GM12874 (cell line): Measurements from ENCODE around the gene IFNK.

Experiments used
- TF ChIP-seq, protein P1 (sequence below): IDR thresholded peaks from 2 replicates; pipeline ENCODE4 v1.5.1; 2011; ENCODE audit warnings: low read depth, mild to moderate bottlenecking, control low read depth, low read length, moderate library complexity; ENCODE audit not compliant: insufficient read depth

IFNK gene

GRCh38 chr9:27497883-27498417, 26.1 kb upstream of the IFNK start:
- TF ChIP-seq, protein P1, sequence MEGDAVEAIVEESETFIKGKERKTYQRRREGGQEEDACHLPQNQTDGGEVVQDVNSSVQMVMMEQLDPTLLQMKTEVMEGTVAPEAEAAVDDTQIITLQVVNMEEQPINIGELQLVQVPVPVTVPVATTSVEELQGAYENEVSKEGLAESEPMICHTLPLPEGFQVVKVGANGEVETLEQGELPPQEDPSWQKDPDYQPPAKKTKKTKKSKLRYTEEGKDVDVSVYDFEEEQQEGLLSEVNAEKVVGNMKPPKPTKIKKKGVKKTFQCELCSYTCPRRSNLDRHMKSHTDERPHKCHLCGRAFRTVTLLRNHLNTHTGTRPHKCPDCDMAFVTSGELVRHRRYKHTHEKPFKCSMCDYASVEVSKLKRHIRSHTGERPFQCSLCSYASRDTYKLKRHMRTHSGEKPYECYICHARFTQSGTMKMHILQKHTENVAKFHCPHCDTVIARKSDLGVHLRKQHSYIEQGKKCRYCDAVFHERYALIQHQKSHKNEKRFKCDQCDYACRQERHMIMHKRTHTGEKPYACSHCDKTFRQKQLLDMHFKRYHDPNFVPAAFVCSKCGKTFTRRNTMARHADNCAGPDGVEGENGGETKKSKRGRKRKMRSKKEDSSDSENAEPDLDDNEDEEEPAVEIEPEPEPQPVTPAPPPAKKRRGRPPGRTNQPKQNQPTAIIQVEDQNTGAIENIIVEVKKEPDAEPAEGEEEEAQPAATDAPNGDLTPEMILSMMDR, result no peak

GRCh38 chr9:27499451-27499850, 24.6 kb upstream of the IFNK start:
- TF ChIP-seq, protein P1, result no peak

GRCh38 chr9:27503623-27504022, 20.5 kb upstream of the IFNK start:
- TF ChIP-seq, protein P1, result no peak

DNA sequence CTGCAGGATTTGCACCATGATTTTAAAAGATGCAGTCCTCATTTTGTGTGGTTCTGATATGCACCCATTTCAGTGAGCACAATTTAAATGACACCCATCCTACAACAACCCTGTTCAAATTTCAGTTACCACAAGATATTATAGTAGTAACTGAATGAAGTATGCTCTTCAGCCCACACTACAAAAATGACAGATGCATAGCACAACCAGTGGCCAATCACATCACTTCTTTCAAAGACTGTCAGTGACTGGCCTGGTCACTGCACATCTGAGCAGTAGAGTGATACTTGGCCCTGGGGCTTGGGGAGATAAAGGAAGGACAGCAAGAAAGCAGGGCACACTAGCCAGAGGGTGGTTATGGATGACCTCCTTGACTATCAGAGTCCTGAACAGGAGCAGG, 19.8 kb upstream of the IFNK start:
- TF ChIP-seq, protein P1, result no peak

DNA sequence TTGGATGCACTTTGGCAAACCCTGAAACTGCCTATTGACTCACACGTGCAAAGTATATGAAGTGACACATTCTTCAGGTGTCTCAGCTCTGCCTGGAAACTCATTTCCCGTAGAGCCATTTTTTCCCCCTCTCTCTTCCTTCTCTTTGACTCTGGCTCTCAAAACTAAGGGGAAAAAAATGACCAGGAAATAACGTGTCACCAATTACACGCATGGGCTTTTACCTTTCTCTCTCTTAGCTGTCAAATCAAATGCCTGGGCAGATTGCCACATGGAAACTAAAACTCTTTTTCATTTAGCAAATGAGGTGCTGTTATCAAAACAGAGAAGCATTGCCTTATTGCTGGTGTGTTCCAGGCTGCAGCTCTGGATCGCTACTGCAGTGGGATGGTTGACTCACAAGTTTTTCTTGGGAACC, 18.3 kb upstream of the IFNK start:
- TF ChIP-seq, protein P1, result no peak

GRCh38 chr9:27506981-27507380, 17.1 kb upstream of the IFNK start:
- TF ChIP-seq, protein P1, result no peak

GRCh38 chr9:27510780-27511179, 13.3 kb upstream of the IFNK start:
- TF ChIP-seq, protein P1, result no peak
